GM19043 (cell line): ENCODE measurements around the gene RPRD1B.
"Not testable (repeated sequence)": the region's sequence is repeated elsewhere in the genome, so short reads cannot be mapped to it uniquely, and the experiment has no call there.

Experiments used
- ATAC-seq: cut with Tn5 transposase; IDR thresholded peaks from one replicate; pipeline ENCODE4 v1.9.1; 2021; ENCODE audit warnings: low read depth; ENCODE audit not compliant: unreplicated experiment

Gene RPRD1B

DNA sequence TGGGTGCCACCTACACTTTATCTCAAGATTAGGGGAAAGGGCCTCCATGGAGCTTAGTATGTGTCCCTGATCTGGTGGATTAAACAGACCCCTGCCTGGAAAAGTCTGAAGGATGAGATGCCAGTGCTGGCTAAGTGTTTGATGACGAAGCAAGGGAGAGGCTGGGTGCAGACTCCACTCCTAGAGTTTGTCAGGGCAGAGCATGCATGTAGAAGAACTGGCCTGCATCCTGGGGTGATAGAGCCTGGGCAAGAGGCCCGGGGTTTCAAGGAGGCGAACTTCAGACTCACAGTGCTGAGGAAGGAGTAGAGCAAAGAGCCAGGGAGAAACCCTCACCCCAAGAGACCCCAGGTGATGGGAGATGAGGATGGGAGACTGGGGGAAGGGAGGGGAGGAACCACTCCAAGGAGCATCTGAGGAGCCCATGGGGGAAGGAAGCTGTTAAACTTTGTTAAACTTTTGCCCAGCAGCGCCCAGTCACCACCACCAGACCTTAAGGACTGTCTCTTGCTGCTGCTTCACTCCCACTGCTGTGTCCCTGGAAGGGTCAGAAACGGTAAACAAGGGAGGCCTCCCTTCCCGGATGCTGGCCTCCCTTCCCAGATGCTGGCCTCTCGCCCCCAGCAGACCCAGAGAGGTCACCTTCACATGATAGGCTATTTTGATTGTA, 61.6 kb downstream of the RPRD1B start:
- ATAC-seq, result no peak

DNA sequence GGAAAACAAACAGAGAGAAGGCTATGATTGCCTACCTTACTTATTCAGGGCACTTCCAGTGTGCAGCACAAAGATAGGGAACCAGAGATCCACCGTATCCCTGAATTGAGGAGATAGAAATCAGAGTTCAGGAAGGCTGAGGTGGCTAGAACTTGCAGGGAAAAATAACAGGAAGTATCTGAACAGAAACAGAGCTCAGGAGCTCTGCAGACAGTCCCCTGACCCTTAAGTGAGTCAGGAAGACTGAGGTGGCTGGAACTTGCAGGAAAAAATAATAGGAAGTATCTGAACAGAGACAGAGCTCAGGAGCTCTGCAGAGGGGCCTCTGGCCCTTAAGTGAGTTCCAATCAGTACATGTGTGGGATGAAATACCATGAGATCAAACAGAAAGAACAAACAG, 65.4 kb downstream of the RPRD1B start:
- no peak for ATAC-seq

DNA sequence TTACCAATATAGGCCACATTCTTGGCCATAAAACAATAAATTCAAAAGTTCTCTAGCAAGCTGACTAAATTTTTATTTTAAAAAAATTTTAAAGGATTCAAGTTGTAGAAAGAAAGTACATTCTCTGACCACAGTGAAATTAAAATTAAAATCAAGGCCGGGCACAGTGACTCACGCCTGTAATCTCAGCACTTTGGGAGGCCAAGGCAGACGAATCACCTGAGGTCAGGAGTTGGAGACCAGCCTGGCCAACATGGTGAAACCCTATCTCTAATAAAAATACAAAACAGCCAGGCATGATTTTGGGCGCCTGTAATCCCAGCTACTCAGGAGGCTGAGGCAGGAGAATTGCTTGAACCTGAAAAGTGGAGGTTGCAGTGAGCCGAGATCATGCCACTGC, 68.7 kb downstream of the RPRD1B start:
- not testable (repeated sequence) for ATAC-seq

DNA sequence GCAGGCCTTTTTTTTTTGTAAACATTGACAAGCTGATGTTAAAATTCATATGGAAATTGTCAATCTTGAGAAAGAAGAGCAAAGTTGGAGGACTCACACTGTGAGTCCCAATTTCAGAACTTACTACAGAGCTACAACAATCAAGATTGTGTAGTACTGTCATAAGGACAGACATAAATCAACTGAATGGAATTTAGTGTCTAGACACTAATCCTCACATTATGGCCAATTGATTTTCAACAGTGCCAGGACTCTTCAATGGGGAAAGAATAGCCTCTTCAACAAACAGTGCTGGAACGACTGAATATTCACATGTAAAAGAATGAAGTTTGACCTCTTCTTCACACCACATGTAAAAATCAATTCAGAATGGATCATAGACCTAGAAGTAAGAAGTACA, 70.7 kb downstream of the RPRD1B start:
- ATAC-seq, result no peak

DNA sequence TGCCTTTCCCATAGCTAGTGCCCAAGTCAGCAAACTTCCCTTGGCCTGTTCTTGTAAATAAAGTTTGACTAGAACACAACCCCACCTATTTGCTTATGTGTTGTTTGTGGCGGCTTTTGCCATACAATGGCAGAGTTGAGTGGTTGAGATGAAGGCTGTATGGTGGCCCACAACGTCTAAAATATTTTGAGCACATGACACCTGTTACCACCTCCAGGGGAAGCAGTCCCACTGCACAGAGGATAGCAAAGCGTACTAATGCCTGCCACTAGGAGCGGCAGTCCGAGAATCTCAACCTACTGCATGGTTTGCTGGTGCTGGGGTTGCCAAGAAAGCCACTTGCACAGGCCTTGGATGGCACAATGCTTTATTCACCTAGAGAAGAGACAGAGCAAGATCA, 72.9 kb downstream of the RPRD1B start:
- no peak for ATAC-seq

DNA sequence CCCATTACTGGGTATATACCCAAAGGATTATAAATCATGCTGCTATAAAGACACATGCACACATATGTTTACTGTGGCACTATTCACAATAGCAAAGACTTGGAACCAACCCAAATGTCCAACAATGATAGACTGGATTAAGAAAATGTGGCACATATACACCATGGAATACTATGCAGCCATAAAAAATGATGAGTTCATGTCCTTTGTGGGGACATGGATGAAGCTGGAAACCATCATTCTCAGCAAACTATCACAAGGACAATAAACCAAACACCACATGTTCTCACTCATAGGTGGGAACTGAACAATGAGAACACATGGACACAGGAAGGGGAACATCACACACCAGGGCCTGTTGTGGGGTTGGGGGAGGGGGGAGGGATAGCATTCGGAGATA, 73.8 kb downstream of the RPRD1B start:
- ATAC-seq, result not testable (repeated sequence)

DNA sequence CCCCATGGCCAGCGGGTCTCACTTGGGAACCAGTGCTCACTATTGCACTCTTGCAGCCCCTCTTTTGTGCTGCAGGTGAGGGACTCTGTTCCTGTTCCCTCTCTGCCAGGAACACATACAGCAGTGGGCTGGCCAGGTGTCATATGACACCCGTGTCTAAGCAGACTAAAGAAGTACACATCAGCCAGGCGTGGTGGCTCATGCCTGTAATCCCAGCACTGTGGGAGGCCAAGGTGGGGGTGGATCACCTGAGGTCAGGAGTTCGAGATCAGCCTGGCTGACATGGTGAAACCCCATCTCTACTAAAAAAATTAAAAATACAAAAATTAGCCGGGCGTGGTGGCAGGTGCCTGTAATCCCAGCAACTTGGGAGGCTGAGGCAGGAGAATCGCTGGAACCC, 74.4 kb downstream of the RPRD1B start:
- not testable (repeated sequence) for ATAC-seq

DNA sequence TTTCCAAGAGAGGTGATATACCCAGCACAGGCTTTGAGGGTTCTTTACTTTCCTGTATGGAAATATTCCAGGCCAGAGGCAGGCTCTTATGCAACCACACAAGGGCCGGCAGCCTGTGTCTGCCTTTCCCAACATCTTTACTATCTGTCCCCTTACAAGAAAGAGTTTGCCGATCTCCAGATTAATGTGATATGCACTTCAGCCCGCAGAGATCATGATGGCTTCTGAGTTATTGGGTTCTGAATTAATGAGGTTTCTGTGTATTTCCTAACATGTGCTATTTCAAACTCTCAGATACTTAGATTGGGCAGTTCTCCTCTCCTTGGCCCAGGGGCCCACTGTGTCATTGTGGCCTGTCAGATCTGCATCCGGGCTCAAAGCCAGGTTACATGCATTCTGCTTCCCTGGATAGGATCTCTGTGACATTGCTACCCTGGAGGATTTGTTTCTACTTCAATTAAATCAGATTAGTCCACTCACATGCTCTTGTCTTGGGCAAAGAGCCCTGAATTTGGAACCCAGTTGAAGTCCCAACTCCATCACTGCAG, 75.0 kb downstream of the RPRD1B start:
- ATAC-seq, result no peak

DNA sequence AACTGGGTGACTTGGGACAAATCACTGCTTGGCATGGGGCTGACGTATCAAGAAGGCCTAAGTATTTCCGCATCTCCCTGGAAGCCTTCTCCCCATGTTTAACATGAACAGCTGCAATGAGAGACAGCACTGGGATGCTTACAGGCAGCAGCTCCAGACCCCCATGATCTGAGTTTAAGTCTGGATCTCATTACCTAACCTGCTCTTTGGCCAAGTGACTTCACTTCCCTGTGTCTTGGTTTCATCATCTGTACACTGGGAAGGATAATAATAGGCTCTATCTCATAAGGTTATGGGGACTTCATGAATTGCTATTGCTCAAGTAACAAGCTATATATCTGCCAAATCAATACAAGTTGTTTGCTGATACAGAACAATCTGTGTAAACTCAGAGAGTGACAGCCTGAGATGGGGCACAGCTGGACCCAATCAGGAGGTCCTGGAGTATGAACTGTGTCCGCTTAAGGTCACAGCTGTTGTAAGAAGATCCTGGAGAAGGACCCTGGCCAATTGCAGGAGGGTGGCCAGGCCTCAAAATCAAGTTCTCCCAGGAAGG, 75.5 kb downstream of the RPRD1B start:
- no peak for ATAC-seq

DNA sequence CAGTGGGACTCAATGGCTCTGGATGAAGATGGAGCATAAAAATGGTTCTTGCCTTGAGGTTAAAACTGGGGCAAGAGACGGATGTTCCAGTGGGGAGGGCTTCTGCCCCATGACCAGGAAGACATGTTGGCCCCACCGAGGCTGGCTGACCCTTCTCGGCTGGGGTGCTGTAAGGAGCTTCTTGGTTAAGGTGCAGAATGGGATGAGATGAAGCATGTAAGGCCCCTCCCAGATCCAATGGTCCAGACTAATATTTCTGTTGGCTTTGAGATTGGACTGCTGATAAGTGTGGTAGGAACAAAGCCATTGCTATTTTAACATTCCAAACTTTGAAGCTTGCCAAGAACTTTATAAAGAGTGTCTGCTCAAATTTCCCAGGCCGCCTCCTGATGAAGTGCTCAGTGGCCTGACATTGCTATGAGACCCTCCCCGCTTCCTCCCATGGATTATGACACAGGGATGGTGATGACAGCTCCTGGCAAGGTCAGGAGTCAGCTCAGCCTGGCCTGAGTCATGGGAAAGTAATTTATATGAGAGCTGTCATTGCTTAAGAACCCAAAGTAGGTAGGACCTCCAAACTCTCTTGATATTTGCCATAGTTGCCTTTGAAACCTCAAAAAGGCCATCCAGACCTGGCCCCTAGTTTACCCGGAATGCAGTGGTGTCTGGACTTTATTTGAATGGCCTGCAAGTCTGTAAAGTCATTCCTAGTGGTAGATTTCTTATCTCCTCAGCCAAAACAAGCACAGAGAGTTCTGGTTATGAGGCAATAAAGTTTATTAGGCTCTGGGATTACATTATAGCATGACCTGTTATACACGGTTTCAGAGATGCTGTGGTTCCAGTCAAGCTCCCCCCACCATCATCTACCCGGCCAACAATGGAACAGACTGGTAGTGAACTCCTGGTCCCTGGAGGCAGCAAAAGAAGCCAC, 76.3 kb downstream of the RPRD1B start:
- ATAC-seq, result no peak

DNA sequence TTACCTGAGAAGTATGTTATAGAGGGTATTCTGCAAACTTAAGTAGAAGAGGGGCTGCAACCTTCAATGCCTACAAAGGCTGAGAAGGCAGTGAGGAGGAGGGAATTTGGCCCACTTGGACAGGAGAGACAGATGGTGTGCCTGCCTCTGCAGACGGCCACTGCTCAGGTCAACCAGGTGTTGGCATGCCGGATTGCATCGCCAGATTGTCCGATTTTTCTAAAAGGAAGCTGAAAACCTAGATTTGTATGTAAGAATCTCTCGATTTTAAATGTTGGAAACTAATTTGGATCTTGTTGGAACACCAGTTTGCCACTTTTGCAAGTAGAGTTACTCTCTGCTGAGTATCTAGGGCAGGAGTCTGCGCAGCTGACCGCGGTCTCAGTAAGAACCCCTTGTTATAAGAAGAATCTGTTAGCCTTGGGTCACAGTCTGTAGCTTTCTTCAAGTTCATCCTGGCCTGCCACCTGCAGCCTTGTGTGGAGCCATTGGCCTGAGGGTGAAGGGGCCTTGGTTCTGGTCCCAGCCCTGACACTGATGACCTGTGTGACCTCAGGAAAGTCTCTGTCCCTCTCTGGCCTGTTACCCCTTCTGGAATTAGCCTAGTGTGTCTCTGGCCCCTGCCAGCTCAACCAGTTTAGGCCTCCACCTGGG, 77.1 kb downstream of the RPRD1B start:
- no peak for ATAC-seq

DNA sequence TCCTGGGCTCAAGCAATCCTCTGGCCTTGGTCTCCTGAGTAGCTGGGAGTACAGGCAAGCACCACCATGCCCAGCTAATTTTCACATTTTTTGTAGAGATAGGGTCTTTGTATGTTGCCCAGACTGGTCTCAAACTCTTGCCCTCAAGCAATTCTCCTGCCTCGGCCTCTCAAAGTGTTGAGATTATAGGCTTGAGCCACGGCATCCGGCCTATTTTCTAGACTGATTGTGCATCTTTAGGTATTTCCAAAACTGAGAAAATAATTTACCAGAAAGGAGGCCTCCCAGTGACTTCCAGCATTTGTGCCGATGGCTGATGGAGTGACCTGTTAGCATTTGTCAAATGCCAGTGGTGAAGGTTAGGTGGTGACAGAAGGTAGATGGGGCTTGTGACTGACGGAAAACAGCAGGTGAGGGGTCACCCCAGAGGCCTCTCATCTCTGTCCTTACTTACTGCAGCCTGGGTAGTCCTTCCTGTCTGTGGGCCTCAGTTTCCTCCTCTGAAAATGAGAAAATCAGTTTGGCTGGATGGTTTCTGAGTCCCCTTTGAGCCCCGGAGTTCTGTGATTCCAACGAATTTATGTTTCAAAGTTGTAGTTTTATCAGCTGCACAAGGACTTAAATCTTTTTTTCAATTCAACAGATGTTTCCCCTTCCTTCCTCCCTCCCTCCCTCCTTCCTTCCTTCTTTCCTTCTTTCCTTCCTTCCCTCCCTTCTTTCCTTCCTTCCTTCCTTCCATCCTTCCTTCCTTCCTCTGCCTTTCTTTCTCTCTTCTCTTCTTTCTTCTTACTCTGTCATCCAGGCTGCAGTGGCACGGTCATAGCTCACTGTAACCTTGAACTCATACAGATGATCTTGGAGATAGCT, 78.1 kb downstream of the RPRD1B start:
- ATAC-seq, result no peak

DNA sequence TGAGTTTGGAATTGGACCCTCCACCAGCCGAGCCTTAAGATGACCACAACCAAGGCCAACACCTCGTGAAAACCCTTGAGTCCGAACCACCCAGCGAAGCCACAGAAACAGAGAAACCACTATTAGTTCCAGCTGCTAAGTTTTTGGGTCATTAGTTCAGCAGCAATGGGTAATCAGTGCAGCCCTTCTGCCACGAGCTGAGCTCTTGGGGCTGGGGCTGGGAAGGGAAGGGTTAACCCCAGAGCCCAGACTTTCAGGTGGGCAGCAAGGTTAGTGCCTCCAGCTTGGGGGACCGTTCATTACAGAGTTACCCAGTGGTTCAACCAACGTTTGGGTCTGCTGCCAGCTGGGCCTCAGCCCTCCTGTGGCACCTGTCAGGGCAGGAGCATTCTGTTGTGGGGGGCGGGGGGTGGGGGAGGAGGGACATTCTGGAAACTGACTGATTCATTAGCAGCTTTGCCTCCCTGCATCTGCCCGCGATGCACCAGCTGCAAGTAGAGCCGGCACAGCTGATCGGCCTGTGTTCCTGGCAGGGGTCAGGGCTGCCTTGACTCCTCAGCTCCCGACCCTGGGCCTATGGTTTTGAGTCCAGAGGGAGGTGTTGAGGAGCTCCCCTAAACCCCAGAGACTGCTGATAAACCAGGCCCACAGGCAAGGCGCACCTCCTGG, 78.8 kb downstream of the RPRD1B start:
- no peak for ATAC-seq

DNA sequence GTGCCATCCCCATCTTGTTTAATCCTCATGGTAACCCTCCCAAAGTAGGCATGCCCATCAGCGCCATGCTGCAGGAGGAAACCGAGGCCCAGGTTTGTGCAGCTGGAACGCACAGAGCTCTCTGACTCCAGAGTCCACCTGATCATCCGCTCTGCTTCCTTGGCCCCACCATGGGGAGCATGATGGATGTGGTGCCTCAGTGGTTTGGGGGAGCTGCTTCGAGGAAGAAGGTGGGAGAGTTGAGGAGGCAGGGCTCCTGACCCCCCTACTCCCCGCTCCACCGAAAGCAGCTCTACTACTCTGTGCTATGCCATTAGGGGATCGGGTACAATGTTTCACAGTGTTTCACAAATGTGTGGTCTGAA, 79.4 kb downstream of the RPRD1B start:
- no peak for ATAC-seq

DNA sequence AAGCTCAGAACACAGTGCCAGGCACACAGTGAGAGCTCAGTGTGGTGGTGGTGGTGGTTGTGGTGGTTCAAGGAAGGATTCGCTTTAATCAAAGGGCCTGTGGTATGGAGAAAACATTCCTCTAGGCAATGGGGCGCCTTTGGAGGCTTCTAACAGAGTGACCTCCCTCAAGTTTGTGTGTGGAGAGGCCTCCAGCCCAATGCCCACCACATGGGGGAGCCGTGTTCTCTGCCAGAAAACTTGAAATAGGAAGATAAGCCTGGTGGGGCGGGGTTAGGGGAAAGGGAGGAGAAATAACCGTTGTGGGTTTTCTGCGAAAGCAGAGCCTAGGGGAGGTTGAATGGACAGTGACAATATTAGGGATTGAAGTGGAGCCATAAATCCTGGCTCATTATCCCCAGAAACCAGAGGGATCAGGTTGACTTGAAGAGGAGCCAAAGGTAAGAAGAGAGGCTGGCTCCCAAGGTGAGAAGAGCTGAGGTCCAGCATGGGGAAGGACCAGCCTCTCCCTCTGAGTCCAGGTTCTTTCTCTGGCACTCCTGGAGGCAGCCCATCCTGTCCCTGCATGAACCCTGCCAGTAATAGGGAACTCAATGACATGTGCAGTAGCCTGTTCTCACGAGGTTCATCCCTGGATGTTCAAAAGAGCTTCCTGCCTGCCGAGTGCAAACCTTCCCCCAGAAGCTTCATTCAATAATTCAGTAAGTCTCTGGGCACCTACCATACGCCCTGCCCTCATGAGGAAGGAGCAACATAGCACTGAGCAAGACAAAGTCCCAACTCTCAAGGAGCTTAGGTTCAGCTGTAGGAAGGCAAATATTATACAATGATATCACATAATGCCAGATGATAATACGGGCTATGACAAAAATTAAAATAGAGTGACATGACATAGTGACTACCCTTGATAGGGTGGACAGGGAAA, 80.1 kb downstream of the RPRD1B start:
- no peak for ATAC-seq

DNA sequence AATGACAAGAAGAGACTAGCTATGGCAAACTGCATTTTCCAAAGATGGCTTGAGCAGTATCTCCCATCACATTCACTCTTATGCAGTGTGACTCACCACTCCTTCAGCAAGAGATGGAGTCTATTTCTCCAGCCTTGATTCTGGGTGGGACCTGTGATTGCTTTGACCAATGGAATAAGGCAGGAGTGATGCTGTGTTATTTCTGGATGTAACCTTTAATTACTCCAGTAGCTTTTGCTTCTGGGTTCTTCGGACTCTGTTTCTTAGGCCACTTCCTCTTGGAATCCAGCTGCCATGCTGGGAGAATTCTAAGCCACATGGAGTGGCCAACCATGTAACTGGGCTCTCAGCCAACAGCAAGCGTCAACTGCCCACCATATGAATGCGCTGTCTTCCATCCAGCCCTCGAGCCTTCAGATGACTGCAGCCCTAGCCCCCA, 80.8 kb downstream of the RPRD1B start:
- no peak for ATAC-seq

DNA sequence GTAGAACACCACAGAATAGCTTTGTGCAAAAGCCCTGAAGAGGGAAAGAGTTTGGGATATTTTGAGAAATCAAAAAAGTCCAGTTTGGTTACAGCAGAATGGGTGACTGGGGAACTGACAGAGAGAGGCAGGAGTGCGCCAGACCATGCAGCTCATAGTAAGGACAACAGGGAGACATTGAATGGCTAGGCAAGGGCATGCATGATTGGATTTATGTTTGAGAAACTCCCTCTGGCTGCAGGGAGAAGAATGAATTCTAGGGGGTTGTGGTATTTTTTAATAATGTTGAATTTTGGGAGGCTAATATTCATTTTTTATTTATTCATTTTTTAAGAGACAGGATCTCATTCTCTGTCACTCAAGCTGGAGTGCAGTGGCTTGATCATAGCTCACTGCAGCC, 81.7 kb downstream of the RPRD1B start:
- ATAC-seq, result no peak

DNA sequence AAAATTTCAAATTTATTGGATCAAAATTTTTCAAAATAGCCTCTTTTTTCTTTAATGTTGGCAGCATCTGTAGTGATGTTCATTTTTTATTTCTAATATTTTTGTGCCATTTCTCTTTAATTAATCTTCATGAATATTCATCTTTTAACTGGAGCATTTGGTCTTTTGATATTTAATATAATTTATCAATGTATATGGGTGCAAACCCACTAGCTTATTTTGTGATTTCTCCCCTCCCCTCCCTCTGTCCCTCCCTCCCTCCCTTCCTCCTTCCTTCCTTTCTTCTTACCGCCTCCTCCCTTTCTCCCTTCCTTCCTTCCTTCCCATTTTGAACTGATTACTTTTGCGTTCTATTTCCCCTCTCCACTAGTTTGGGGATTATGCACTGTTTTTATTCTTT, 82.3 kb downstream of the RPRD1B start:
- no peak for ATAC-seq
